ENCODE results near the gene LCN1.

LCN1 gene

GRCh38 chr9:135504262-135505243, 16.7 kb upstream of the LCN1 start:
- H2BK120ac ChIP-seq (ENCODE audit: insufficient read depth, low read length, poor library complexity), result no peak overlapping the region
- H3K36me3 ChIP-seq (ENCODE audit: control insufficient read depth in 1 of 2, insufficient read depth in 2 of 2, low read length in 2 of 2), result peaks cover 37% of the 10 kb centered on the region in 2 experiments
- no peak overlapping the region for H4K12ac ChIP-seq (ENCODE audit: low read depth, low read length)
- no peak overlapping the region for H4K8ac ChIP-seq (ENCODE audit: low read depth, low read length)
- H2BK5ac ChIP-seq (ENCODE audit: low read depth, low read length, poor library complexity), result no peak overlapping the region
- no peaks in the 10 kb centered on the region for H3K27me3 ChIP-seq (ENCODE audit: insufficient read depth, low read length)
- no peak overlapping the region for H3K4me3 ChIP-seq (ENCODE audit: low read depth, low read length)
- H3K79me1 ChIP-seq (ENCODE audit: low read length), result peaks cover 10% of the 10 kb centered on the region
- no peaks in the 10 kb centered on the region for H3K9me3 ChIP-seq (ENCODE audit: insufficient read depth, low read depth, low read length)
- H2AFZ ChIP-seq (ENCODE audit: insufficient read depth, low read length, poor library complexity), result no peak overlapping the region
- H3K4me2 ChIP-seq (ENCODE audit: low read length), result no peak overlapping the region
- H2AK5ac ChIP-seq (ENCODE audit: low read length), result no peak overlapping the region
- peaks cover 11 to 12% of the 10 kb centered on the region in 2 experiments for H3K4me1 ChIP-seq (ENCODE audit: control insufficient read depth in 1 of 2, insufficient read depth in 2 of 2, low read length in 2 of 2)
- H3K79me2 ChIP-seq (ENCODE audit: control insufficient read depth, insufficient read depth, low read length, poor library complexity), result peaks cover 12% of the 10 kb centered on the region
- no peak overlapping the region for H3K23ac ChIP-seq (ENCODE audit: low read length)
- H3K9ac ChIP-seq (ENCODE audit: low read length), result no peak overlapping the region
- no peak overlapping the region for H3K18ac ChIP-seq (ENCODE audit: low read length)
- H3K14ac ChIP-seq (ENCODE audit: low read length), result no peak overlapping the region
- no CpG with 5 or more reads among the region's 21 CpGs for WGBS (ENCODE audit: extremely low coverage, insufficient coverage, insufficient read length)
- H4K91ac ChIP-seq (ENCODE audit: low read depth, low read length), result no peak overlapping the region
- peak; percentile 20 to 57 for DNase-seq
- H3K27ac ChIP-seq (ENCODE audit: low read depth, low read length), result no peak overlapping the region
- H3K4ac ChIP-seq (ENCODE audit: low read depth, low read length), result no peak overlapping the region
- H2BK12ac ChIP-seq (ENCODE audit: low read length), result no peak overlapping the region

- H2BK12ac ChIP-seq (ENCODE audit: low read length), result no peak overlapping the region
- H3K4me2 ChIP-seq (ENCODE audit: low read length), result no peak overlapping the region
- H3K4ac ChIP-seq (ENCODE audit: low read depth, low read length), result no peak overlapping the region
- peak overlapping the region; percentile 9 for H4K12ac ChIP-seq (ENCODE audit: low read depth, low read length)
- no peak for DNase-seq
- H3K18ac ChIP-seq (ENCODE audit: low read length), result no peak overlapping the region
- H3K9ac ChIP-seq (ENCODE audit: low read length), result no peak overlapping the region
- WGBS (ENCODE audit: extremely low coverage, insufficient coverage, insufficient read length), result no CpG with 5 or more reads among the region's 24 CpGs
- H4K91ac ChIP-seq (ENCODE audit: low read depth, low read length), result peak overlapping the region; percentile 36
- H3K27me3 ChIP-seq (ENCODE audit: insufficient read depth, low read length), result no peaks in the 10 kb centered on the region
- no peak overlapping the region for H3K14ac ChIP-seq (ENCODE audit: low read length)
- H3K4me1 ChIP-seq (ENCODE audit: control insufficient read depth in 1 of 2, insufficient read depth in 2 of 2, low read length in 2 of 2), result peaks cover 11 to 12% of the 10 kb centered on the region in 2 experiments
- H2AK5ac ChIP-seq (ENCODE audit: low read length), result no peak overlapping the region
- no peak overlapping the region for H2BK120ac ChIP-seq (ENCODE audit: insufficient read depth, low read length, poor library complexity)
- no peak overlapping the region for H3K4me3 ChIP-seq (ENCODE audit: low read depth, low read length)
- H3K23ac ChIP-seq (ENCODE audit: low read length), result no peak overlapping the region
- peaks cover 9% of the 10 kb centered on the region for H3K79me2 ChIP-seq (ENCODE audit: control insufficient read depth, insufficient read depth, low read length, poor library complexity)
- no peak overlapping the region for H4K8ac ChIP-seq (ENCODE audit: low read depth, low read length)
- H3K9me3 ChIP-seq (ENCODE audit: insufficient read depth, low read depth, low read length), result no peaks in the 10 kb centered on the region
- peaks cover 37% of the 10 kb centered on the region in 2 experiments for H3K36me3 ChIP-seq (ENCODE audit: control insufficient read depth in 1 of 2, insufficient read depth in 2 of 2, low read length in 2 of 2)
- no peak overlapping the region for H2BK5ac ChIP-seq (ENCODE audit: low read depth, low read length, poor library complexity)
- peaks cover 4% of the 10 kb centered on the region for H3K79me1 ChIP-seq (ENCODE audit: low read length)
- no peak overlapping the region for H3K27ac ChIP-seq (ENCODE audit: low read depth, low read length)
- H2AFZ ChIP-seq (ENCODE audit: insufficient read depth, low read length, poor library complexity), result no peak overlapping the region
Observed at GRCh38 chr9:135505406-135506187, 15.6 kb upstream of the LCN1 start.

GRCh38 chr9:135506327-135507103, 14.7 kb upstream of the LCN1 start:
- no peaks in the 10 kb centered on the region for H3K27me3 ChIP-seq (ENCODE audit: insufficient read depth, low read length)
- peaks cover 37% of the 10 kb centered on the region in 2 experiments for H3K36me3 ChIP-seq (ENCODE audit: control insufficient read depth in 1 of 2, insufficient read depth in 2 of 2, low read length in 2 of 2)
- H3K9me3 ChIP-seq (ENCODE audit: insufficient read depth, low read depth, low read length), result no peaks in the 10 kb centered on the region
- no peak overlapping the region for H2BK12ac ChIP-seq (ENCODE audit: low read length)
- H3K4ac ChIP-seq (ENCODE audit: low read depth, low read length), result no peak overlapping the region
- H3K4me3 ChIP-seq (ENCODE audit: low read depth, low read length), result no peak overlapping the region
- H3K27ac ChIP-seq (ENCODE audit: low read depth, low read length), result no peak overlapping the region
- H2AK5ac ChIP-seq (ENCODE audit: low read length), result peak overlapping the region; percentile 30
- H3K14ac ChIP-seq (ENCODE audit: low read length), result peak overlapping the region; percentile 12
- H3K18ac ChIP-seq (ENCODE audit: low read length), result no peak overlapping the region
- H4K12ac ChIP-seq (ENCODE audit: low read depth, low read length), result no peak overlapping the region
- no peaks in the 10 kb centered on the region for H3K79me1 ChIP-seq (ENCODE audit: low read length)
- H4K91ac ChIP-seq (ENCODE audit: low read depth, low read length), result peak overlapping the region; percentile 36
- no peak overlapping the region for H2AFZ ChIP-seq (ENCODE audit: insufficient read depth, low read length, poor library complexity)
- peak overlapping the region; percentile 22 for H2BK5ac ChIP-seq (ENCODE audit: low read depth, low read length, poor library complexity)
- H3K9ac ChIP-seq (ENCODE audit: low read length), result no peak overlapping the region
- no peak overlapping the region for H3K23ac ChIP-seq (ENCODE audit: low read length)
- no CpG with 5 or more reads among the region's 14 CpGs for WGBS (ENCODE audit: extremely low coverage, insufficient coverage, insufficient read length)
- H3K79me2 ChIP-seq (ENCODE audit: control insufficient read depth, insufficient read depth, low read length, poor library complexity), result peaks cover under 1% of the 10 kb centered on the region
- DNase-seq, result no peak
- peak overlapping the region; percentile 15 for H2BK120ac ChIP-seq (ENCODE audit: insufficient read depth, low read length, poor library complexity)
- H3K4me2 ChIP-seq (ENCODE audit: low read length), result no peak overlapping the region
- H4K8ac ChIP-seq (ENCODE audit: low read depth, low read length), result peak overlapping the region; percentile 11
- H3K4me1 ChIP-seq (ENCODE audit: control insufficient read depth in 1 of 2, insufficient read depth in 2 of 2, low read length in 2 of 2), result peaks cover 8 to 12% of the 10 kb centered on the region in 2 experiments
